Nephron progenitor cell (in vitro differentiated cells): ENCODE results near the gene CDK15.

ENCODE experiments used
- DNase-seq: peaks from one replicate; pipeline ENCODE4 v3.0.0; 2021
- H3K27ac Mint-ChIP-seq: 2 replicates; pipeline ENCODE4 v1.8.0; 2021; ENCODE audit warnings: mild to moderate bottlenecking, moderate library complexity, mixed read lengths
- H3K27me3 Mint-ChIP-seq: 2 replicates; pipeline ENCODE4 v1.8.0; 2021; ENCODE audit warnings: mild to moderate bottlenecking, low read depth, mixed read lengths; ENCODE audit not compliant: poor library complexity
- H3K36me3 Mint-ChIP-seq: 2 replicates; pipeline ENCODE4 v1.8.0; 2021; ENCODE audit warnings: low read depth, mixed read lengths
- H3K4me1 Mint-ChIP-seq: 2 replicates; pipeline ENCODE4 v1.8.0; 2021; ENCODE audit warnings: mixed read lengths
- H3K4me3 Mint-ChIP-seq: 2 replicates; pipeline ENCODE4 v1.8.0; 2021; ENCODE audit warnings: mild to moderate bottlenecking, moderate library complexity, mixed read lengths
- H3K9me3 Mint-ChIP-seq: 2 replicates; pipeline ENCODE4 v1.8.0; 2021; ENCODE audit warnings: mild to moderate bottlenecking, moderate library complexity, mixed read lengths
- CTCF ChIP-seq: fragments of 200-600 bp; sonication (generic); IDR thresholded peaks from 2 replicates; pipeline ENCODE4 v1.5.0; 2021; ENCODE audit warnings: antibody characterized with exemption

CDK15 gene

GRCh38 chr2:201784563-201784962, 21.8 kb upstream of the CDK15 start:
- Mint-ChIP-seq H3K36me3 (no peaks in the 10 kb centered on the region), H3K27ac (no peak overlapping the region), H3K4me1 (peaks cover 22% of the 10 kb centered on the region), H3K27me3 (peaks cover 30% of the 10 kb centered on the region), H3K4me3 (no peak overlapping the region), H3K9me3 (no peaks in the 10 kb centered on the region)
- no peak for TF ChIP-seq CTCF
- DNase-seq, result no peak

DNA sequence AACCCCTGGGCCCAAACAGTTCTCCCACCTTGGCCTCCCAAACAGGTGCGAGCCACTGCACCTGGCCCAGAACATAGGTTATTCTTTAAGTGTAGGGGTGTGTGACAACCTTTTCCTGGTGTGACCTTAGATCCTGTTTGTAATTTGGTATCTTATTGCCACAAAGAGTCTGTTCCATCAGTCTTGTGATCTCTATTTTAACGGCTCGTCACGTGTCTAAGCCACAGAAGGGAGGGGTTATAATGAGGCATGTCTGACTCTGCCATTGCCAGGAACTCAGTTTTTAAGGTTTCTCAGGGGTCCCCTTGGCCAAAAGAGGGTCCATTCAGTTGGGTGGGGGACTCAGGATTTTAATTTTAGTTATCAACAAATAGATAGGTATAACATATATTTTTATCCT, 21.2 kb upstream of the CDK15 start:
- no peak overlapping the region for H3K4me3 Mint-ChIP-seq
- no peak for DNase-seq
- no peaks in the 10 kb centered on the region for H3K9me3 Mint-ChIP-seq
- peaks cover 16% of the 10 kb centered on the region for H3K4me1 Mint-ChIP-seq
- peaks cover 31% of the 10 kb centered on the region for H3K27me3 Mint-ChIP-seq
- TF ChIP-seq CTCF, result no peak
- no peak overlapping the region for H3K27ac Mint-ChIP-seq
- H3K36me3 Mint-ChIP-seq, result no peaks in the 10 kb centered on the region

- no peak for TF ChIP-seq CTCF
Measured at GRCh38 chr2:201786471-201786870, 19.9 kb upstream of the CDK15 start.

GRCh38 chr2:201788371-201788770, 18.0 kb upstream of the CDK15 start:
- Mint-ChIP-seq H3K4me1 (no peaks in the 10 kb centered on the region), H3K4me3 (no peak overlapping the region), H3K27ac (no peak overlapping the region), H3K27me3 (peaks cover 30% of the 10 kb centered on the region), H3K9me3 (no peaks in the 10 kb centered on the region), H3K36me3 (no peaks in the 10 kb centered on the region)
- DNase-seq, result no peak
- no peak for TF ChIP-seq CTCF

More at GRCh38 chr2:201786471-201786870, 19.9 kb upstream of the CDK15 start:
- Mint-ChIP-seq H3K36me3 (no peaks in the 10 kb centered on the region), H3K4me3 (no peak overlapping the region), H3K27me3 (peaks cover 31% of the 10 kb centered on the region), H3K27ac (no peak overlapping the region), H3K9me3 (no peaks in the 10 kb centered on the region), H3K4me1 (peaks cover 7% of the 10 kb centered on the region)
- no peak for DNase-seq

GRCh38 chr2:201789395-201789794, 16.9 kb upstream of the CDK15 start:
- no peak overlapping the region for H3K27ac Mint-ChIP-seq
- H3K9me3 Mint-ChIP-seq, result no peaks in the 10 kb centered on the region
- H3K4me3 Mint-ChIP-seq, result no peak overlapping the region
- TF ChIP-seq CTCF, result no peak
- no peak for DNase-seq
- no peaks in the 10 kb centered on the region for H3K4me1 Mint-ChIP-seq
- H3K27me3 Mint-ChIP-seq, result peaks cover 26% of the 10 kb centered on the region
- H3K36me3 Mint-ChIP-seq, result no peaks in the 10 kb centered on the region

- no peak overlapping the region for H3K27ac Mint-ChIP-seq
- TF ChIP-seq CTCF, result no peak
- DNase-seq, result no peak
- H3K4me3 Mint-ChIP-seq, result no peak overlapping the region
- H3K9me3 Mint-ChIP-seq, result no peaks in the 10 kb centered on the region
- no peaks in the 10 kb centered on the region for H3K4me1 Mint-ChIP-seq
- peaks cover 22% of the 10 kb centered on the region for H3K27me3 Mint-ChIP-seq
- H3K36me3 Mint-ChIP-seq, result no peaks in the 10 kb centered on the region
Measured at GRCh38 chr2:201790291-201790690, 16.0 kb upstream of the CDK15 start.
